Panc1 (cell line): ENCODE measurements around the gene TEF. TPM values are rescaled to one million over a fixed set of nuclear protein-coding genes. Genes with fewer than 3 reads are reported as not detected.
A peak's percentile ranks its signal among the peaks of the same experiment; 100 is the strongest.

Experiments used
- ATAC-seq: fragments of 200-7000 bp; cut with Tn5 transposase; 2 replicates; pipeline ENCODE4 v1.9.1; 2020; ENCODE audit warnings: mild to moderate bottlenecking, moderate library complexity
- BruUV-seq: library from RNA; stranded (reverse); fragments of 400-500 nt; replicated peaks from 2 replicates; lab custom pipeline; 2021; lab: Mats Ljungman, UMichigan
- CTCF ChIA-PET: fragments of 300-600 bp; sonication (Branson Sonifier 250); formaldehyde crosslinking; loops from one replicate; lab custom pipeline; 2022; ENCODE audit warnings: antibody characterized with exemption; lab: Charles Lee
- POLR2A ChIA-PET: fragments of 300-600 bp; sonication (Branson Sonifier 250); formaldehyde crosslinking; loops from one replicate; lab custom pipeline; 2022; ENCODE audit warnings: antibody characterized with exemption; lab: Charles Lee
- DNase-seq: peaks from one replicate; pipeline ENCODE4 v3.0.0-alpha.2; 2010; ENCODE audit warnings: low read depth, low spot score
- H3K27ac ChIP-seq: 2 replicates; pipeline ENCODE4 v1.5.1; 2011; ENCODE audit warnings: mild to moderate bottlenecking, low read length, inconsistent platforms
- H3K27me3 ChIP-seq: fragments of 200-500 bp; sonication (Bioruptor generic); 2 replicates; pipeline ENCODE4 v1.6.0; 2014; ENCODE audit warnings: low read length, inconsistent platforms; ENCODE audit not compliant: control insufficient read depth, insufficient read depth
- H3K36me3 ChIP-seq: fragments of 200-500 bp; sonication (Bioruptor generic); 2 replicates; pipeline ENCODE4 v1.5.1; 2014; ENCODE audit warnings: inconsistent platforms, mild to moderate bottlenecking, low read length, moderate library complexity; ENCODE audit not compliant: control insufficient read depth, insufficient read depth
- H3K4me1 ChIP-seq: 2 replicates; pipeline ENCODE4 v1.5.1; 2011; ENCODE audit warnings: inconsistent platforms, mild to moderate bottlenecking, low read length, moderate library complexity; ENCODE audit not compliant: control insufficient read depth, insufficient read depth
- H3K4me3 ChIP-seq, 2 experiments: 2 replicates each; pipeline ENCODE4 v1.5.1; 2011 to 2012; ENCODE audit warnings: low read depth in 2 of 2, low read length in 2 of 2, mild to moderate bottlenecking in 2 of 2, inconsistent platforms in 1 of 2, moderate library complexity in 1 of 2
- H3K9me3 ChIP-seq: fragments of 200-500 bp; sonication (Bioruptor generic); 2 replicates; pipeline ENCODE4 v1.5.1; 2014; ENCODE audit warnings: low read depth, mild to moderate bottlenecking, inconsistent platforms, low read length, moderate library complexity; ENCODE audit not compliant: control insufficient read depth, insufficient read depth
- CTCF ChIP-seq: fragments of 450-650 bp; IDR thresholded peaks from 2 replicates; pipeline ENCODE4 v1.5.1; 2017; ENCODE audit warnings: mild to moderate bottlenecking
- POLR2AphosphoS5 ChIP-seq: IDR thresholded peaks from 2 replicates; pipeline ENCODE4 v1.6.1; 2012; ENCODE audit warnings: mild to moderate bottlenecking, low read depth, low read length, moderate library complexity
- REST ChIP-seq, 2 experiments: IDR thresholded peaks; 2 replicates each; pipeline ENCODE4 v1.6.1; 2011 to 2012; ENCODE audit warnings: low read depth in 2 of 2, control low read depth in 1 of 2, low read length in 1 of 2, mild to moderate bottlenecking in 1 of 2, moderate library complexity in 1 of 2; ENCODE audit not compliant: insufficient read depth in 1 of 2
- SIN3A ChIP-seq: IDR thresholded peaks from 2 replicates; pipeline ENCODE4 v1.6.1; 2012; ENCODE audit warnings: low read depth, mild to moderate bottlenecking, low read length, moderate library complexity, borderline replicate concordance; ENCODE audit not compliant: insufficient read depth
- TCF7L2 ChIP-seq: IDR thresholded peaks from 2 replicates; pipeline ENCODE4 v1.6.1; 2011; ENCODE audit warnings: mild to moderate bottlenecking, low read depth, low read length, inconsistent platforms
- in situ Hi-C: cut with HindIII; loops from 2 replicates; pipeline ENCODE4 v1.10.0; 2016; ENCODE audit warnings: low sequenced_read_pairs, low pct_unique_long_range_greater_than_20kb
- intact Hi-C: fragments of 100-400 bp; cut with micrococcal nuclease; formaldehyde crosslinking; loops from one replicate; pipeline ENCODE4 v1.10.0; 2022; ENCODE audit not compliant: unreplicated experiment
- total RNA-seq: library from RNA; stranded (reverse); gene quantifications from one replicate; pipeline ENCODE4 v1.2.1, GENCODE V29; 2021; ENCODE audit not compliant: unreplicated experiment

Gene TEF
- total RNA-seq, 1 experiment from 2014 or later: 7.8 TPM

DNA sequence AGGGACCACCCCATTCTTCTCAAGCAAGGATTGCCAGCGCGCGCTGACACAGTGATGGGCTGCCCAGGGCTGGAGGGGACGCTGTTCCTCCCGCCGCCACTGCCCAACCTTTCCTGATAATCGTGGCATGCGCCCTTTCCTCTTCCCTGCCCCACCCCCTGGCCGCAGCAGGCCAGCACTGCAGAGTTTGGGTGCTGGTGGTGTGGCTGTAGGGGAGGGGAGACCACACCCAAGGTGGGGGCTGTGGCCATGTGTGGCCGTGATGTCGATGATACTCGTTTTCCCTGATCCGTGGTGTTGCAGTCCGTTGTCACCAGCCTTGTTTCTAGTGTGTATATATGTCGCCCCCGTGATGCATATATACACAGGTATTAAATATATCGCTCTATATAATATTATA lies 22.8 kb upstream of the TEF start:
- POLR2A ChIA-PET: no interaction called here
- BruUV-seq: no TSS peak
- ATAC-seq (0 out of 2 replicates have a peak, but pooled peaks have one; percentile 10), DNase-seq (no peak)
- H3K36me3 ChIP-seq: no peaks in the 10 kb centered on the region
- no peaks in the 10 kb centered on the region for H3K27me3 ChIP-seq
- H3K4me3 ChIP-seq: no peak overlapping the region
- peaks cover 16% of the 10 kb centered on the region for H3K4me1 ChIP-seq
- no peaks in the 10 kb centered on the region for H3K9me3 ChIP-seq
- H3K27ac ChIP-seq: no peak overlapping the region
- TF ChIP-seq POLR2AphosphoS5 (no peak), CTCF (no peak), REST (IDR thresholded peaks at IDR 0.05; ENCODE audit: insufficient read depth in 1 of 2, low read depth in 2 of 2, low read length in 1 of 2) (no peak), TCF7L2 (no peak), SIN3A (no peak)
- intact Hi-C loops: no loop called here
- in situ Hi-C loops: no loop called here
- CTCF ChIA-PET: interaction anchor here (0.6 kb wide), 1 partner anchor 50 kb away, joined by 10 read pairs; no protein-coding TSS in a partner anchor

DNA sequence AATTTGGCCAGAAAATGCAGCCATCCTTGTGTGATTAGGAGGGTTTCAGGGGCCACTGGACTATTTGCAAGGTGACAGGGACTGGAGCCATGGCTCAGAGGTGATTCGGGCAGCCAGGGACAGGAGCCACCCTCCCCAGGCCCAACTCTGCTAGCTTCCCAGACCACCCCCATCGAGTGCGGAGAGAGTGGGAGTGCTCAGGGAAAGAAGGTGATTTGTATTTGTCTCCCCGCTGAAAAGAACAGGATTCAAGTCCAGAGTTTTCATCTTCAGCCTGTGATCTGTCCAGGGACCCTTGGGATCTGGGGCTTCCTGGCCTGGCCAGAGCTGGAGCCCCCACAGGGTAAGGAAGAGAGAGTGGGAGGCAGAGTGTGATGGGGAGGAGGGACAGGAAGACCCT lies 22.4 kb upstream of the TEF start:
- intact Hi-C loops (no loop called here), in situ Hi-C loops (no loop called here)
- no peaks in the 10 kb centered on the region for H3K27me3 ChIP-seq
- TF ChIP-seq SIN3A (no peak), POLR2AphosphoS5 (no peak), CTCF (no peak), REST (IDR thresholded peaks at IDR 0.05; ENCODE audit: insufficient read depth in 1 of 2, low read depth in 2 of 2, low read length in 1 of 2) (no peak), TCF7L2 (no peak)
- no peak overlapping the region for H3K27ac ChIP-seq
- H3K36me3 ChIP-seq: no peaks in the 10 kb centered on the region
- no peaks in the 10 kb centered on the region for H3K9me3 ChIP-seq
- ChIA-PET CTCF (interaction anchor here (0.6 kb wide), 1 partner anchor 50 kb away, joined by 10 read pairs; no protein-coding TSS in a partner anchor), POLR2A (no interaction called here)
- BruUV-seq: TSS peak; percentile 93
- DNase-seq: no peak
- no peak overlapping the region for H3K4me3 ChIP-seq
- peaks cover 16% of the 10 kb centered on the region for H3K4me1 ChIP-seq
- no peak for ATAC-seq
